ENCODE results near the gene HIPK1. TPM values are rescaled to one million over a fixed set of nuclear protein-coding genes. Genes with fewer than 3 reads are reported as not detected.
A peak's percentile ranks its signal among the peaks of the same experiment; 100 is the strongest.

The HIPK1 gene
- total RNA-seq, 4 donors from 2014 or later: 65.8 to 102 (median 84.7) TPM

DNA sequence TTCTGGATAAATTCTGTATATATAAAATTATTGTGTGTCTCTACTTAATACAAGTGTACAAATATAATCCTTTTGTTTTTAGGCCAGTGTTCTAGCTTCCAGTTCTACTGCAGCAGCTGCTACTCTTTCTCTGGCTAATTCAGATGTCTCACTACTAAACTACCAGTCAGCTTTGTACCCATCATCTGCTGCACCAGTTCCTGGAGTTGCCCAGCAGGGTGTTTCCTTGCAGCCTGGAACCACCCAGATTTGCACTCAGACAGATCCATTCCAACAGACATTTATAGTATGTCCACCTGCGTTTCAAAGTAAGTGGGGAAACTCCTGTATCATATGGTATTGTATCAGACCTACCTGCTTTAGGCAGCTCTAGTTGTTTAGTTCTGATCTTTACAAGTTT, 28.9 kb downstream of the HIPK1 start:
- WGBS, 2 donors: 88 to 97% methylated on average over 1 of the region's 1 CpG
- no peak for DNase-seq
- Histone ChIP-seq H3K36me3 (peaks cover 41 to 47% of the 10 kb centered on the region in 2 donors), H3K4me3 (replicated peaks in 1 of 3) (no peak overlapping the region), H3K27ac (no peak overlapping the region), H3K4me1 (peaks cover 0 to under 1% of the 10 kb centered on the region in 2 donors), H3K27me3 (no peaks in the 10 kb centered on the region), H3K9me3 (no peaks in the 10 kb centered on the region)
- intact Hi-C loops (cut with DNase I): no loop called here
- no peak for TF ChIP-seq CTCF (IDR thresholded peaks at IDR 0.05)
- TF ChIP-seq POLR2A (IDR thresholded peaks at IDR 0.05): no peak

GRCh38 chr1:113958691-113959090, 29.6 kb downstream of the HIPK1 start:
- intact Hi-C loops (cut with DNase I): no loop called here
- DNase-seq: no peak
- Histone ChIP-seq H3K36me3 (peaks cover 46 to 51% of the 10 kb centered on the region in 2 donors), H3K27ac (no peak overlapping the region), H3K27me3 (no peaks in the 10 kb centered on the region), H3K4me1 (peaks cover 1 to 2% of the 10 kb centered on the region in 2 donors), H3K9me3 (no peaks in the 10 kb centered on the region), H3K4me3 (replicated peaks in 1 of 3) (no peak overlapping the region)
- 96 to 98% methylated on average over 1 of the region's 1 CpG for WGBS, 2 donors
- TF ChIP-seq POLR2A (IDR thresholded peaks at IDR 0.05) (no peak), CTCF (IDR thresholded peaks at IDR 0.05) (no peak)

DNA sequence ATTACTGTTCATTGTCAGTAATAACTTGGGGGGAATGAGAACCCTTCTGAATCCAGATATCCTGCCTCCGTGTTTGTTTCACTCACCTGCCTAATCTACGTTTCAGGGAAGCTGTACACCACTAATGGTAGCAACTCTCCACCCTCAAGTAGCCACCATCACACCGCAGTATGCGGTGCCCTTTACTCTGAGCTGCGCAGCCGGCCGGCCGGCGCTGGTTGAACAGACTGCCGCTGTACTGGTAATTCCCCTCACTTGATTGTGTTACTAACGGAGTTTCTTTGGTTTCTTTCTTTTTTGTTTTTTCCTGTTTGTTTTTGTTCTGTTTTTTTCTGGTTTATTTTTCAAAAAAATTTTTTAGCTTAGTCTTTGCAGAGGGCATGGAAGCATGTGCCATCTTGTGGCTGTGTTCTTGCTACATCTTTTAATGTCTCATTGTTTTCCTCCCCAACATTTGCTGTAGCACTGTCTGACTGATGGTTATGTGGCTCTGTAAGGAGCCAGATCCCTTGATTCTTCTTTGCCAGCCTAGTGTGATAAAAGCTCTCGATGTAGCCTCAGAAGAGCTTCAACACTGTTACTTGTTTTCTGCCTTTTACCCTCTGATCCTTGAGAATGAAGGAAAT, 34.3 kb downstream of the HIPK1 start:
- peaks cover 17 to 22% of the 10 kb centered on the region in 2 donors for H3K4me1 ChIP-seq
- DNase-seq: no peak
- no peak for TF ChIP-seq POLR2A (IDR thresholded peaks at IDR 0.05)
- TF ChIP-seq CTCF (IDR thresholded peaks at IDR 0.05): no peak
- H3K27ac ChIP-seq: peak overlapping the region in 1 of 3 donors; percentile 52
- peaks cover 27 to 43% of the 10 kb centered on the region in 2 donors for H3K36me3 ChIP-seq
- no peaks in the 10 kb centered on the region for H3K9me3 ChIP-seq
- no peaks in the 10 kb centered on the region for H3K27me3 ChIP-seq
- intact Hi-C loops (cut with DNase I): no loop called here
- 87 to 94% methylated on average over 12 of the region's 12 CpGs for WGBS, 2 donors
- no peak overlapping the region for H3K4me3 ChIP-seq (replicated peaks in 1 of 3)

- Histone ChIP-seq H3K9me3 (no peaks in the 10 kb centered on the region), H3K27me3 (no peaks in the 10 kb centered on the region), H3K4me1 (peaks cover 17 to 22% of the 10 kb centered on the region in 2 donors), H3K27ac (peak overlapping the region in 2 of 3 donors; percentile 5 to 52), H3K36me3 (peaks cover 47 to 56% of the 10 kb centered on the region in 2 donors), H3K4me3 (replicated peaks in 1 of 3) (no peak overlapping the region)
- DNase-seq: no peak
- TF ChIP-seq CTCF (IDR thresholded peaks at IDR 0.05) (no peak), POLR2A (IDR thresholded peaks at IDR 0.05) (no peak)
- WGBS, 2 donors: 88 to 89% methylated on average over 4 of the region's 4 CpGs
- intact Hi-C loops (cut with DNase I): no loop called here
These were observed 36.7 kb downstream of the HIPK1 start for GRCh38 chr1:113965703-113966412.

DNA sequence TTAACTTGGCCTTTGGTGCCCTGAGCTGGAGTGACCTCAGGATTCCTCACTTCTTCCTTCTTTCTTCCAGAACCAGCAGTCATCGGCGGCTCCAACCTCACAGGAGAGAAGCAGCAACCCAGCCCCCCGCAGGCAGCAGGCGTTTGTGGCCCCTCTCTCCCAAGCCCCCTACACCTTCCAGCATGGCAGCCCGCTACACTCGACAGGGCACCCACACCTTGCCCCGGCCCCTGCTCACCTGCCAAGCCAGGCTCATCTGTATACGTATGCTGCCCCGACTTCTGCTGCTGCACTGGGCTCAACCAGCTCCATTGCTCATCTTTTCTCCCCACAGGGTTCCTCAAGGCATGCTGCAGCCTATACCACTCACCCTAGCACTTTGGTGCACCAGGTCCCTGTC, 43.8 kb downstream of the HIPK1 start:
- no peak overlapping the region for H3K27ac ChIP-seq
- TF ChIP-seq CTCF (IDR thresholded peaks at IDR 0.05) (no peak), POLR2A (IDR thresholded peaks at IDR 0.05) (no peak)
- no peak overlapping the region for H3K4me3 ChIP-seq (replicated peaks in 1 of 3)
- H3K4me1 ChIP-seq: peaks cover 22 to 27% of the 10 kb centered on the region in 2 donors
- H3K27me3 ChIP-seq: no peaks in the 10 kb centered on the region
- H3K9me3 ChIP-seq: no peaks in the 10 kb centered on the region
- WGBS, 2 donors: 92 to 97% methylated on average over 9 of the region's 9 CpGs
- H3K36me3 ChIP-seq: peaks cover 53 to 58% of the 10 kb centered on the region in 2 donors
- DNase-seq: no peak
- intact Hi-C loops (cut with DNase I): no loop called here
